A673 (cell line): Measurements from ENCODE around the gene DNASE2B. TPM values are rescaled to one million over a fixed set of nuclear protein-coding genes. Genes with fewer than 3 reads are reported as not detected.

Experiments
- BruUV-seq: library from RNA; stranded (reverse); fragments of 400-500 nt; replicated peaks from 2 replicates; lab custom pipeline; 2021; lab: Mats Ljungman, UMichigan
- CTCF ChIA-PET: fragments of 300-600 bp; sonication (Branson Sonifier 250); formaldehyde crosslinking; loops from one replicate; lab custom pipeline; 2022; ENCODE audit warnings: antibody characterized with exemption; lab: Charles Lee
- POLR2A ChIA-PET: fragments of 300-600 bp; sonication (Branson Sonifier 250); formaldehyde crosslinking; loops from one replicate; lab custom pipeline; 2022; ENCODE audit warnings: antibody characterized with exemption; ENCODE audit not compliant: low non-redundant PET; lab: Charles Lee
- DNase-seq: peaks from one replicate; pipeline ENCODE4 v3.0.0-alpha.2; 2015; ENCODE audit warnings: low spot score
- H3K27ac ChIP-seq: fragments of 200-600 bp; sonication (generic); 2 replicates; pipeline ENCODE4 v1.5.1; 2016; ENCODE audit warnings: mixed run types, low read depth, mild to moderate bottlenecking, mixed read lengths, antibody characterized with exemption, low read length; ENCODE audit not compliant: poor library complexity, severe bottlenecking
- H3K27me3 ChIP-seq: fragments of 200-600 bp; sonication (generic); replicated peaks from 2 replicates; pipeline ENCODE4 v1.6.1; 2017; ENCODE audit warnings: mixed run types, low read depth, mild to moderate bottlenecking, mixed read lengths, antibody characterized with exemption, low read length; ENCODE audit not compliant: insufficient read depth, poor library complexity
- H3K36me3 ChIP-seq: fragments of 200-600 bp; sonication (generic); 2 replicates; pipeline ENCODE4 v1.6.1; 2016; ENCODE audit warnings: mixed run types, mild to moderate bottlenecking, mixed read lengths, antibody characterized with exemption, low read length; ENCODE audit not compliant: insufficient read depth, poor library complexity, severe bottlenecking
- H3K4me1 ChIP-seq: fragments of 200-600 bp; sonication (generic); 2 replicates; pipeline ENCODE4 v1.6.1; 2017; ENCODE audit warnings: mixed run types, mild to moderate bottlenecking, mixed read lengths, antibody characterized with exemption, low read length; ENCODE audit not compliant: insufficient read depth, poor library complexity, severe bottlenecking
- H3K4me3 ChIP-seq: fragments of 200-600 bp; sonication (generic); 2 replicates; pipeline ENCODE4 v1.5.1; 2016; ENCODE audit warnings: low read depth, mixed run types, mild to moderate bottlenecking, mixed read lengths, low read length; ENCODE audit not compliant: poor library complexity, severe bottlenecking
- H3K9me3 ChIP-seq: fragments of 200-600 bp; sonication (generic); 2 replicates; pipeline ENCODE4 v1.6.1; 2016; ENCODE audit warnings: mixed run types, low read depth, mild to moderate bottlenecking, mixed read lengths, antibody characterized with exemption, low read length; ENCODE audit not compliant: poor library complexity, severe bottlenecking
- CTCF ChIP-seq: fragments of 300-800, 200-600 bp; sonication (generic); conservative IDR thresholded peaks from 2 replicates; pipeline ENCODE4 v1.5.1; 2017; ENCODE audit warnings: low read depth, mild to moderate bottlenecking, antibody characterized with exemption, low read length, moderate library complexity, mixed read lengths
- EZH2 ChIP-seq: fragments of 200-600 bp; sonication (generic); IDR thresholded peaks from 2 replicates; pipeline ENCODE4 v1.6.1; 2017; ENCODE audit warnings: borderline replicate concordance, low read depth, mild to moderate bottlenecking, mixed read lengths, antibody characterized with exemption, low read length; ENCODE audit not compliant: poor library complexity, severe bottlenecking
- intact Hi-C: fragments of 100-400 bp; cut with micrococcal nuclease; formaldehyde crosslinking; loops from one replicate; pipeline ENCODE4 v1.10.0; 2022; ENCODE audit not compliant: unreplicated experiment
- total RNA-seq: library from RNA; stranded (reverse); gene quantifications from 2 replicates; pipeline ENCODE4 v1.2.3, GENCODE V29; 2021

DNASE2B gene
- total RNA-seq, 1 experiment from 2014 or later: not detected

DNA sequence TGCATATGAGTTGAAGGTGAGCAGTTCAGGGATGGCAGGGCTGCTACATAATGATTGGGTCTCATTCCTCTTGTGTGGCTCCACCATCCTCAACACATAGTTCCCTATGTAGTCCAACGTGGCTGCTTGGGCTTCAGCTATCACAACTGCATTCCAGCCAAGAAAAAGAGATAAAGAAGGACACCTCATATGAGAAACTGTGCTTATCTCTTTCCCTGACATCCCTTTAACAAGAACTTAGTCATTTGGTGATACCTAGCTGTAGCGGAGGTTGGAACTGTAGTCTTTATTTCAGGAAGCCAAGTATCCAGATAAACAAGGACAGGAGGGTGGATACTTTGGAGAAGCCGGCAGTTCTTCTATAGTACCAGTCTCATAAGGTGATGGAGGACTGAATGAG is 42.7 kb upstream of the DNASE2B start:
- peaks cover 10% of the 10 kb centered on the region for H3K4me1 ChIP-seq
- no peak overlapping the region for H3K4me3 ChIP-seq
- no peaks in the 10 kb centered on the region for H3K36me3 ChIP-seq
- ChIA-PET POLR2A (interaction anchor here (0.6 kb wide), 1 partner anchor 745 kb away, joined by 3 read pairs; no protein-coding TSS in a partner anchor), CTCF (no interaction called here)
- intact Hi-C loops: no loop called here
- DNase-seq: no peak
- no peaks in the 10 kb centered on the region for H3K9me3 ChIP-seq
- no TSS peak for BruUV-seq
- no peak overlapping the region for H3K27ac ChIP-seq
- TF ChIP-seq EZH2 (no peak), CTCF (no peak)
- H3K27me3 ChIP-seq: no peaks in the 10 kb centered on the region

GRCh38 chr1:84356881-84357280 is 41.4 kb upstream of the DNASE2B start:
- no peaks in the 10 kb centered on the region for H3K36me3 ChIP-seq
- intact Hi-C loops: no loop called here

GRCh38 chr1:84358695-84359094 is 39.6 kb upstream of the DNASE2B start:
- no peak for DNase-seq
- no TSS peak for BruUV-seq
- Histone ChIP-seq H3K9me3 (no peaks in the 10 kb centered on the region), H3K27ac (no peak overlapping the region), H3K4me3 (no peak overlapping the region), H3K36me3 (no peaks in the 10 kb centered on the region), H3K4me1 (no peaks in the 10 kb centered on the region), H3K27me3 (no peaks in the 10 kb centered on the region)
- TF ChIP-seq CTCF (no peak), EZH2 (no peak)
- intact Hi-C loops: no loop called here
- ChIA-PET CTCF (no interaction called here), POLR2A (no interaction called here)

More at GRCh38 chr1:84356881-84357280, 41.4 kb upstream of the DNASE2B start:
- H3K9me3 ChIP-seq: no peaks in the 10 kb centered on the region
- no peak overlapping the region for H3K27ac ChIP-seq
- H3K4me1 ChIP-seq: no peaks in the 10 kb centered on the region
- ChIA-PET CTCF (no interaction called here), POLR2A (no interaction called here)
- no peak overlapping the region for H3K4me3 ChIP-seq
- no peak for TF ChIP-seq CTCF
- no peak for TF ChIP-seq EZH2
- BruUV-seq: no TSS peak
- no peak for DNase-seq
- H3K27me3 ChIP-seq: no peaks in the 10 kb centered on the region
